Measurements from ENCODE around the gene MAPK13.

The MAPK13 gene

GRCh38 chr6:36133912-36134311 is 3.6 kb downstream of the MAPK13 start:
- H3K4me3 ChIP-seq (replicated peaks in 1 of 2; ENCODE audit: low read depth in 2 of 2, low read length in 2 of 2): no peak overlapping the region
- no peak for DNase-seq (ENCODE audit: low read depth in 2 of 2)
- TF ChIP-seq CTCF (IDR thresholded peaks at IDR 0.05; ENCODE audit: low read depth, low read length): no peak

DNA sequence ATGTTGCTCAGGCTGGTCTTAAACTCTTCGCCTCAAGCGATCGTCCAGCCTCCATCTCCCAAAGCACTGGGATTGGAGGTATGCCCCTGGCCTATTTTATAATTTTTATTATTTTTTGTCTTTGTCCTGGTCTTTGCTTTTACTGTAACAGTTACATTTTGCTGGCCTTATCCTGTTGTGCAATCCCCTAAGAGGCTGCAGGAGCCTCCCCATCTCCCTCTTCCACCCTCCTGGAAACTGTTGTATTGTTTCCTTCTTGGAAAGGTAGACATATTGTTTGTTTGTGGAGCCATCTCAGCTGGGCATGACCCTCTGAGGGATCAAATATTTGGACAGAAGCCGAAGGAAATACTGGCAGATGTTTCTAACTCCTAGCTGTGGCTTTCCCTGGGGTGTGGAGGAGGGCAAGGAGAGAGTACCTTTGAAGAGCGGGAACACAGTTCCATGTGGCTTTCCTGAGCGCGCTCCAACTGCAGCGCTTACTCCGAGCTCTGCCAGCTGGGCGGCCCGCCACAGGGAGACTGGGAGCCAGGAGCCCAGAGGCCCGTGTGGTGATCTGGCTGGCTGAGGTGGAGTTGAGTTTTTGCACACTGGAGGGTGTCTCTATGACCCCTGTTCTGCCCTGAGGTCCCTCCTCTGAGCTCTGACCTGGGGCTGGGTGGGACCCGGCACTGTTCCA is 4.9 kb downstream of the MAPK13 start:
- TF ChIP-seq CTCF (IDR thresholded peaks at IDR 0.05; ENCODE audit: low read depth, low read length): no peak
- DNase-seq (ENCODE audit: low read depth in 2 of 2): peak in 1 of 2 donors; percentile 40
- no peak overlapping the region for H3K4me3 ChIP-seq (replicated peaks in 1 of 2; ENCODE audit: low read depth in 2 of 2, low read length in 2 of 2)

GRCh38 chr6:36136034-36136433 is 5.7 kb downstream of the MAPK13 start:
- no peak for DNase-seq (ENCODE audit: low read depth in 2 of 2)
- TF ChIP-seq CTCF (IDR thresholded peaks at IDR 0.05; ENCODE audit: low read depth, low read length): no peak

GRCh38 chr6:36136551-36136950 is 6.2 kb downstream of the MAPK13 start:
- no peak for TF ChIP-seq CTCF (IDR thresholded peaks at IDR 0.05; ENCODE audit: low read depth, low read length)
- H3K4me3 ChIP-seq (replicated peaks in 1 of 2; ENCODE audit: low read depth in 2 of 2, low read length in 2 of 2): no peak overlapping the region
- no peak for DNase-seq (ENCODE audit: low read depth in 2 of 2)

More at GRCh38 chr6:36136034-36136433, 5.7 kb downstream of the MAPK13 start:
- no peak overlapping the region for H3K4me3 ChIP-seq (replicated peaks in 1 of 2; ENCODE audit: low read depth in 2 of 2, low read length in 2 of 2)

GRCh38 chr6:36138667-36139066 is 8.4 kb downstream of the MAPK13 start:
- no peak for DNase-seq (ENCODE audit: low read depth in 2 of 2)
- no peak overlapping the region for H3K4me3 ChIP-seq (replicated peaks in 1 of 2; ENCODE audit: low read depth in 2 of 2, low read length in 2 of 2)
- no peak for TF ChIP-seq CTCF (IDR thresholded peaks at IDR 0.05; ENCODE audit: low read depth, low read length)

DNA sequence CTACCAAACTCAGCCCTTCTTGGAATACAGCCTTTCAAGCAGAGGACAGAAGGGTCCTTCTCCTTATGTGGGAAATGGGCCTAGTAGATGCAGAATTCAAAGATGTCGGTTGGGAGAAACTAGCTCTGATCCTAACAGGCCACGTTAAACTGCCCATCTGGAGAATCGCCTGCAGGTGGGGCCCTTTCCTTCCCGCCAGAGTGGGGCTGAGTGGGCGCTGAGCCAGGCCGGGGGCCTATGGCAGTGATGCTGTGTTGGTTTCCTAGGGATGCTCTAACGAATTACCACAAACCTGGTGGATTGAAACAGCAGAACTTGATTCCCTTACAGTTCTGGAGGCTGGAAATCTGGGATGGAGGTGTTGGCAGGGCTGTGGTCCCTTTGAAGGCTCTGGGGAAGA is 9.1 kb downstream of the MAPK13 start:
- peak; percentile 17 to 51 for DNase-seq (ENCODE audit: low read depth in 2 of 2)
- TF ChIP-seq CTCF (IDR thresholded peaks at IDR 0.05; ENCODE audit: low read depth, low read length): peak; percentile 21
- no peak overlapping the region for H3K4me3 ChIP-seq (replicated peaks in 1 of 2; ENCODE audit: low read depth in 2 of 2, low read length in 2 of 2)

Measured in cardiac fibroblast (primary cell).